Measurements from ENCODE around the gene SLFN14.
"Not testable (repeated sequence)": the region's sequence is repeated elsewhere in the genome, so short reads cannot be mapped to it uniquely, and the experiment has no call there.

The SLFN14 gene

DNA sequence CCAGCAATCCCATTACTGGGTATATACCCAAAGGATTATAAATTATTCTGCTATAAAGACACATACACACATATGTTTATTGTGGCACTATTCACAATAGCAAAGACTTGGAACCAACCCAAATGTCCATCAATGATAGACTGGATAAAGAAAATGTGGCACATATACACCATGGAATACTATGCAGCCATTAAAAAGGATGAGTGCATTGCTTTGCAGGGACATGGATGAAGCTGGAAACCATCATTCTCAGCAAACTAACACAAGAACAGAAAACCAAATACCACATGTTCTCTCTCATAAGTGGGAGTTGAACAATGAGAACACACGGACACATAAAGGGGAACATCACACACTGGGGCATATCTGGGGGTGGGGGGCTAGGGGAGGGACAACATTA lies 31.3 kb downstream of the SLFN14 start:
- not testable (repeated sequence) for H3K4me1 ChIP-seq (ENCODE audit: control insufficient read depth in 2 of 2, insufficient read depth in 1 of 2, low read depth in 1 of 2, low read length in 2 of 2); H2AK5ac ChIP-seq (ENCODE audit: low read depth, low read length); H3K4me2 ChIP-seq (ENCODE audit: insufficient read depth, low read length, poor library complexity, severe bottlenecking); DNase-seq (ENCODE audit: low spot score); H2BK120ac ChIP-seq (ENCODE audit: low read depth, low read length); H2AFZ ChIP-seq (ENCODE audit: low read length); H3K14ac ChIP-seq (ENCODE audit: low read length); H3K9me3 ChIP-seq (replicated peaks in 1 of 2; ENCODE audit: control insufficient read depth in 2 of 2, insufficient read depth in 1 of 2, low read depth in 1 of 2, low read length in 2 of 2); H3K4me3 ChIP-seq (ENCODE audit: low read length in 2 of 2); H2BK12ac ChIP-seq (ENCODE audit: low read length); H2BK15ac ChIP-seq (ENCODE audit: low read length); H3K27ac ChIP-seq (replicated peaks; ENCODE audit: low read length); H3K4ac ChIP-seq (ENCODE audit: low read length); H3K23ac ChIP-seq (ENCODE audit: low read depth, low read length, poor library complexity); H3K27me3 ChIP-seq (ENCODE audit: control insufficient read depth in 3 of 3, insufficient read depth in 3 of 3, low read depth in 1 of 3, low read length in 3 of 3); H2BK5ac ChIP-seq (ENCODE audit: low read length); H3K36me3 ChIP-seq (replicated peaks in 1 of 2; ENCODE audit: control insufficient read depth in 2 of 2, insufficient read depth in 2 of 2, low read length in 2 of 2); H4K8ac ChIP-seq (ENCODE audit: low read depth, low read length); H3K9ac ChIP-seq (ENCODE audit: low read depth, low read length, poor library complexity); H4K91ac ChIP-seq (ENCODE audit: low read depth, low read length, poor library complexity); H3K18ac ChIP-seq (ENCODE audit: low read length); H3K79me1 ChIP-seq (ENCODE audit: low read depth, low read length)
- WGBS, 2 donors (ENCODE audit: extremely low coverage in 2 of 2, insufficient read length in 2 of 2, insufficient replicate concordance in 1 of 2), result no CpG with 5 or more reads among the region's 1 CpG

DNA sequence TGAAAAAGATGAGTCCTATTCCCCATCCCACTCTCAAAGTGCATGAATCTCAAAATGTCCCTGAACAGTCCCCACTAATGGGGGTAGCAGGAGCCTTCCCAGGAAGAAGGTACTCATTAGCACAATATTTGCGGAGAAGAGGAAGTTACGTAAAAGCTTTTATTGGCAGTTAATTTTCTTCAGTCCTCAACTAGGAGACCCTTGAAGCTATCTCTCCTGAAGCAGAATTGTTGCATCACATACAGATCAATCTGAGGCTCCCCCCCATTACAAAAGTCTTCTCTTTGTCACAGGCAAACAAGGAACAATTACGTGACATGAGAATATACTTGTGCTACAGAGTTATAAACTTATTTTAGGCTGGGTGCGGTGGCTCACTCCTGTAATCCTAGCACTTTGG lies 37.3 kb downstream of the SLFN14 start:
- Histone ChIP-seq H2BK5ac (ENCODE audit: low read length) (no peak overlapping the region), H2AK5ac (ENCODE audit: low read depth, low read length) (no peak overlapping the region), H3K27ac (replicated peaks; ENCODE audit: low read length) (no peak overlapping the region), H2BK12ac (ENCODE audit: low read length) (no peak overlapping the region), H3K27me3 (ENCODE audit: control insufficient read depth in 3 of 3, insufficient read depth in 3 of 3, low read depth in 1 of 3, low read length in 3 of 3) (no peaks in the 10 kb centered on the region), H3K4me2 (ENCODE audit: insufficient read depth, low read length, poor library complexity, severe bottlenecking) (no peak overlapping the region), H3K9ac (ENCODE audit: low read depth, low read length, poor library complexity) (no peak overlapping the region), H2AFZ (ENCODE audit: low read length) (no peak overlapping the region), H2BK15ac (ENCODE audit: low read length) (no peak overlapping the region), H3K36me3 (replicated peaks in 1 of 2; ENCODE audit: control insufficient read depth in 2 of 2, insufficient read depth in 2 of 2, low read length in 2 of 2) (no peaks in the 10 kb centered on the region), H3K18ac (ENCODE audit: low read length) (no peak overlapping the region), H3K9me3 (replicated peaks in 1 of 2; ENCODE audit: control insufficient read depth in 2 of 2, insufficient read depth in 1 of 2, low read depth in 1 of 2, low read length in 2 of 2) (no peaks in the 10 kb centered on the region), H3K14ac (ENCODE audit: low read length) (no peak overlapping the region), H3K23ac (ENCODE audit: low read depth, low read length, poor library complexity) (no peak overlapping the region), H4K91ac (ENCODE audit: low read depth, low read length, poor library complexity) (no peak overlapping the region), H3K79me1 (ENCODE audit: low read depth, low read length) (no peaks in the 10 kb centered on the region), H3K4me1 (ENCODE audit: control insufficient read depth in 2 of 2, insufficient read depth in 1 of 2, low read depth in 1 of 2, low read length in 2 of 2) (no peaks in the 10 kb centered on the region), H2BK120ac (ENCODE audit: low read depth, low read length) (no peak overlapping the region), H3K4ac (ENCODE audit: low read length) (no peak overlapping the region), H3K4me3 (ENCODE audit: low read length in 2 of 2) (no peak overlapping the region), H4K8ac (ENCODE audit: low read depth, low read length) (no peak overlapping the region)
- no CpG with 5 or more reads among the region's 4 CpGs for WGBS, 2 donors (ENCODE audit: extremely low coverage in 2 of 2, insufficient read length in 2 of 2, insufficient replicate concordance in 1 of 2)
- no peak for DNase-seq (ENCODE audit: low spot score)

- H3K27ac ChIP-seq (replicated peaks; ENCODE audit: low read length); H3K27me3 ChIP-seq (ENCODE audit: control insufficient read depth in 3 of 3, insufficient read depth in 3 of 3, low read depth in 1 of 3, low read length in 3 of 3); DNase-seq (ENCODE audit: low spot score); H4K91ac ChIP-seq (ENCODE audit: low read depth, low read length, poor library complexity); H3K4me3 ChIP-seq (ENCODE audit: low read length in 2 of 2); H3K36me3 ChIP-seq (replicated peaks in 1 of 2; ENCODE audit: control insufficient read depth in 2 of 2, insufficient read depth in 2 of 2, low read length in 2 of 2); H2BK15ac ChIP-seq (ENCODE audit: low read length); H4K8ac ChIP-seq (ENCODE audit: low read depth, low read length); H2AK5ac ChIP-seq (ENCODE audit: low read depth, low read length); H2BK120ac ChIP-seq (ENCODE audit: low read depth, low read length); H3K18ac ChIP-seq (ENCODE audit: low read length); H3K4me1 ChIP-seq (ENCODE audit: control insufficient read depth in 2 of 2, insufficient read depth in 1 of 2, low read depth in 1 of 2, low read length in 2 of 2); H3K14ac ChIP-seq (ENCODE audit: low read length); H3K79me1 ChIP-seq (ENCODE audit: low read depth, low read length); H3K9me3 ChIP-seq (replicated peaks in 1 of 2; ENCODE audit: control insufficient read depth in 2 of 2, insufficient read depth in 1 of 2, low read depth in 1 of 2, low read length in 2 of 2); H2BK12ac ChIP-seq (ENCODE audit: low read length); H3K23ac ChIP-seq (ENCODE audit: low read depth, low read length, poor library complexity); H3K4me2 ChIP-seq (ENCODE audit: insufficient read depth, low read length, poor library complexity, severe bottlenecking); H2BK5ac ChIP-seq (ENCODE audit: low read length); H3K9ac ChIP-seq (ENCODE audit: low read depth, low read length, poor library complexity); H2AFZ ChIP-seq (ENCODE audit: low read length); H3K4ac ChIP-seq (ENCODE audit: low read length): not testable (repeated sequence)
- no CpG with 5 or more reads among the region's 5 CpGs for WGBS, 2 donors (ENCODE audit: extremely low coverage in 2 of 2, insufficient read length in 2 of 2, insufficient replicate concordance in 1 of 2)
Observed at GRCh38 chr17:35521654-35522256, 38.9 kb downstream of the SLFN14 start.

DNA sequence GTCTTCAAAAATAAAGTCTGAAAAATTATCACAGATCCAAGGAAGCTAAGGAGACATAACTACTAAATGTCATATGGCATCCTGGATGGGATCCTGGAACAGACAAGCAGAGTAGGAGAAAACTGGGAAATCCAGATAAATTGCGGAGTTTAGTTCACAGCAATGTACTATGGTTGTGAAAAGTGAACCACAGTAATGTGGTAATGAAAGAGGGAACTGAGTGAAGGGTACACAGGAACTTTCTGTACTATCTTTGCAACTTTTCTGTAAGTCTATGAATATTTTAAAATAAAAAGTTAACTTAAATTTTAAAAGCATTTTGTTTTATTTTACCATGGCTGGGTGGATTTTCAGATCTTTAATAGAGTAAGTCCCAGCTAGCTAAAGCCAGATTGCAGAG lies 39.5 kb downstream of the SLFN14 start:
- WGBS, 2 donors (ENCODE audit: extremely low coverage in 2 of 2, insufficient read length in 2 of 2, insufficient replicate concordance in 1 of 2), result no CpG with 5 or more reads among the region's 1 CpG

More for the DNA sequence above, 39.5 kb downstream of the SLFN14 start:
- H2AK5ac ChIP-seq (ENCODE audit: low read depth, low read length), result no peak overlapping the region
- no peaks in the 10 kb centered on the region for H3K9me3 ChIP-seq (replicated peaks in 1 of 2; ENCODE audit: control insufficient read depth in 2 of 2, insufficient read depth in 1 of 2, low read depth in 1 of 2, low read length in 2 of 2)
- no peak overlapping the region for H2BK120ac ChIP-seq (ENCODE audit: low read depth, low read length)
- no peak overlapping the region for H3K4me2 ChIP-seq (ENCODE audit: insufficient read depth, low read length, poor library complexity, severe bottlenecking)
- no peak overlapping the region for H3K14ac ChIP-seq (ENCODE audit: low read length)
- H3K36me3 ChIP-seq (replicated peaks in 1 of 2; ENCODE audit: control insufficient read depth in 2 of 2, insufficient read depth in 2 of 2, low read length in 2 of 2), result no peaks in the 10 kb centered on the region
- H3K79me1 ChIP-seq (ENCODE audit: low read depth, low read length), result no peaks in the 10 kb centered on the region
- no peak overlapping the region for H3K9ac ChIP-seq (ENCODE audit: low read depth, low read length, poor library complexity)
- no peak overlapping the region for H2AFZ ChIP-seq (ENCODE audit: low read length)
- H3K27me3 ChIP-seq (ENCODE audit: control insufficient read depth in 3 of 3, insufficient read depth in 3 of 3, low read depth in 1 of 3, low read length in 3 of 3), result no peaks in the 10 kb centered on the region
- H3K4me3 ChIP-seq (ENCODE audit: low read length in 2 of 2), result no peak overlapping the region
- no peak for DNase-seq (ENCODE audit: low spot score)
- no peak overlapping the region for H3K27ac ChIP-seq (replicated peaks; ENCODE audit: low read length)
- no peak overlapping the region for H2BK12ac ChIP-seq (ENCODE audit: low read length)
- H4K8ac ChIP-seq (ENCODE audit: low read depth, low read length), result no peak overlapping the region
- no peak overlapping the region for H2BK15ac ChIP-seq (ENCODE audit: low read length)
- H4K91ac ChIP-seq (ENCODE audit: low read depth, low read length, poor library complexity), result no peak overlapping the region
- no peak overlapping the region for H3K4ac ChIP-seq (ENCODE audit: low read length)
- no peaks in the 10 kb centered on the region for H3K4me1 ChIP-seq (ENCODE audit: control insufficient read depth in 2 of 2, insufficient read depth in 1 of 2, low read depth in 1 of 2, low read length in 2 of 2)
- no peak overlapping the region for H3K23ac ChIP-seq (ENCODE audit: low read depth, low read length, poor library complexity)
- no peak overlapping the region for H2BK5ac ChIP-seq (ENCODE audit: low read length)
- H3K18ac ChIP-seq (ENCODE audit: low read length), result no peak overlapping the region

Data from neuronal stem cell (in vitro differentiated cells).